HepG2 (cell line): ENCODE data around the gene ATPAF2. TPM values are rescaled to one million over a fixed set of nuclear protein-coding genes. Genes with fewer than 3 reads are reported as not detected.

Source experiments
- FOXJ3 ChIP-seq: sonication (generic); formaldehyde crosslinking; IDR thresholded peaks from 2 replicates; pipeline ENCODE4 v1.4.0; 2020; ENCODE audit warnings: missing genetic modification reagents, mild to moderate bottlenecking, borderline replicate concordance
- NR2F1 ChIP-seq, 2 experiments: fragments of 450-650 bp in 1 of 2; formaldehyde crosslinking in 1 of 2; IDR thresholded peaks; 2 replicates each; pipeline versions ENCODE4 v1.5.0 to v1.6.1; 2016 to 2020; ENCODE audit warnings: mild to moderate bottlenecking in 1 of 2, missing compliant biosample characterization in 1 of 2, missing genetic modification reagents in 1 of 2, moderate library complexity in 1 of 2
- SOX13 ChIP-seq, 3 experiments: fragments of 450-650 bp in 1 of 3; sonication (generic) in 1 of 3; formaldehyde crosslinking in 1 of 3; IDR thresholded peaks in 2 of 3; conservative IDR thresholded peaks in 1 of 3; 2 replicates each; pipeline versions ENCODE4 v1.5.0 to v1.6.1; 2016 to 2020; ENCODE audit warnings: antibody characterized with exemption in 1 of 3, mild to moderate bottlenecking in 1 of 3, missing compliant biosample characterization in 1 of 3, missing genetic modification reagents in 1 of 3, moderate library complexity in 1 of 3
- TMF1 ChIP-seq: sonication (generic); formaldehyde crosslinking; IDR thresholded peaks from 2 replicates; pipeline ENCODE4 v1.8.1; 2022; ENCODE audit warnings: low read depth, missing genetic modification reagents
- ZEB1 ChIP-seq: IDR thresholded peaks from 2 replicates; pipeline ENCODE4 v1.6.1; 2012; ENCODE audit warnings: mild to moderate bottlenecking, low read depth, inconsistent platforms; ENCODE audit not compliant: insufficient replicate concordance
- ZMYM3 ChIP-seq: sonication (generic); formaldehyde crosslinking; IDR thresholded peaks from 2 replicates; pipeline ENCODE4 v1.5.1; 2020; ENCODE audit warnings: mild to moderate bottlenecking, missing genetic modification reagents
- ZNF224 ChIP-seq: sonication (generic); formaldehyde crosslinking; IDR thresholded peaks from 2 replicates; pipeline ENCODE4 v1.5.0; 2020; ENCODE audit warnings: mild to moderate bottlenecking, missing genetic modification reagents
- ZNF569 ChIP-seq: sonication (generic); formaldehyde crosslinking; IDR thresholded peaks from 2 replicates; pipeline ENCODE4 v1.5.0; 2020; ENCODE audit warnings: mild to moderate bottlenecking, missing genetic modification reagents, moderate library complexity, borderline replicate concordance
- ZNF709 ChIP-seq: sonication (generic); formaldehyde crosslinking; IDR thresholded peaks from 2 replicates; pipeline ENCODE4 v1.5.0; 2020; ENCODE audit warnings: mild to moderate bottlenecking, missing genetic modification reagents
- polyA plus RNA-seq, 8 experiments: library from polyadenylated mRNA; depleted of rRNA in 3 of 8; stranded (reverse) in 7 of 8; unstranded in 1 of 8; fragments of >200 nt; fragmentation: Illumina TruSeq in 4 of 8; extraction: Trizol in 4 of 8; gene quantifications; 2 replicates each; pipeline versions ENCODE4 v1.2.1 to v1.2.3, GENCODE V29; 2011 to 2016; ENCODE audit warnings: low read depth in 4 of 8, missing spikeins in 1 of 8, mixed read lengths in 1 of 8; ENCODE audit not compliant: insufficient read depth in 1 of 8
- total RNA-seq, 5 experiments: library from RNA; depleted of rRNA; stranded (reverse); fragments of >200 nt; fragmentation: Illumina TruSeq; extraction: Trizol; gene quantifications; 2 replicates each; pipeline ENCODE4 v1.2.3, GENCODE V29; 2016; ENCODE audit warnings: low read depth in 1 of 5
- TF ChIP-seq, protein P1 (sequence below): sonication (generic); formaldehyde crosslinking; IDR thresholded peaks from 2 replicates; pipeline ENCODE4 v1.4.0; 2020; ENCODE audit warnings: missing genetic modification reagents
- TF ChIP-seq, protein P2 (sequence below): sonication (generic); formaldehyde crosslinking; IDR thresholded peaks from 2 replicates; pipeline ENCODE4 v1.5.1; 2020; ENCODE audit warnings: mild to moderate bottlenecking, missing genetic modification reagents, moderate library complexity
- TF ChIP-seq, protein P3 (sequence below): sonication (generic); formaldehyde crosslinking; IDR thresholded peaks from 2 replicates; pipeline ENCODE4 v1.5.0; 2020; ENCODE audit warnings: mild to moderate bottlenecking, missing genetic modification reagents

The ATPAF2 gene
- total and polyA plus RNA-seq, 2 of the 13 experiments (the other 11 are each of a cell fraction or from before 2014, with no cell fraction given): 15.0 to 16.5 TPM

DNA sequence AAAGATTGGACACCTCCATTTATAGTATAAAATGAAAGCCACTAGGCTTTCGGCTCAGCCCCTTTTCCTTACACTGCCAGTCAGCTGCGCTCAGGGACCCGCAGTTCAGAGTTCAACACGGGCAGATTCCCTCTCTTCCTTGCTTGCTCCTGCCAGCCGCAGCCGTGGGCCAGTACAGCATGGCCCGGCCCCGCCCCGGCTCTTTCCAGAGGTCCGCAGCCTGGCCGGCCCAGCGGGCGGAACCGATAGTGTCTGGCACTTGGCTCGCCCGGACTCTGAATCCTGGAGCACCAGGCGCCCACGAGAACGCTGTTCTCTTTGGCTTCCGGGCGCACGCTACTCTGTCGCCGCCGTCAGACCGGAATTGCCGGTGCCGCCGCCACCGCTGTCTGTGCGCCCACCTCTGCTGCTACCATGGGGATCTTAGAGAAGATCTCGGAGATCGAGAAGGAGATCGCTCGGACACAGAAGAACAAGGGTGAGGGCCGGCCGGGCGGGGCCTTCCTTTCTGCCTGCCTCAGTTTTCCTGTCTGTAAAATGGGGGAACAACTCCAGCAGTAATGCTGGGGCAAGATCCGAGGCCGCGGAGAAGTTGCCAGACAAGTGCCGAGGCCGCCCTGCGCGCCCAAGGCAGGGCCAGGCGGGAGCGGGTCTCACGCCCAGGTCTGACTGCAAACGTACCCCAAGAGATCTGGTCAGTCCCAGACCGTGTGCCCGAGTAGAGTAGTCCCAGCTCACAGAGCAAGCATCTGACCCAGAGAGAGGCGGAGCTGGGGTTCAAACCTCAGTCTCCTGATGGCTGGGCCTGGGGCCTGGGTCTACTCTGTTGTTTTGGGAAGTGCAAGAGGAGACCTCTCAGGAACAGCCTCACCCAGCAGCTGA, 48.9 kb upstream of the ATPAF2 start, which contains the start of gene DRG2 (continued):
- 0 out of 2 replicates have a peak, but pooled peaks have one; percentile 60 for TF ChIP-seq ZNF224 (CRISPR knock-in tag)
- peak; percentile 88 for TF ChIP-seq ZNF709 (CRISPR knock-in tag)
- TF ChIP-seq ZNF569 (CRISPR knock-in tag): no peak
- peak; percentile 99 for TF ChIP-seq ZMYM3 (CRISPR knock-in tag)
- peak; percentile 78 for TF ChIP-seq TMF1
- TF ChIP-seq NR2F1 (CRISPR knock-in tag; IDR thresholded peaks at IDR 0.05): peak in 1 of 2 experiments; percentile 41; a peak in 1 of 4 replicates
- TF ChIP-seq SOX13 (IDR thresholded peaks at IDR 0.05): 0 out of 2 replicates have a peak, but pooled peaks have one; percentile 11
- TF ChIP-seq SOX13 (CRISPR knock-in tag; conservative IDR thresholded peaks at IDR 0.05 in 1 of 2, IDR thresholded peaks at IDR 0.05 in 1 of 2): peak in 1 of 2 experiments; percentile 73; a peak in 2 of 4 replicates
- peak; percentile 22 for TF ChIP-seq ZEB1
- TF ChIP-seq, protein P1, sequence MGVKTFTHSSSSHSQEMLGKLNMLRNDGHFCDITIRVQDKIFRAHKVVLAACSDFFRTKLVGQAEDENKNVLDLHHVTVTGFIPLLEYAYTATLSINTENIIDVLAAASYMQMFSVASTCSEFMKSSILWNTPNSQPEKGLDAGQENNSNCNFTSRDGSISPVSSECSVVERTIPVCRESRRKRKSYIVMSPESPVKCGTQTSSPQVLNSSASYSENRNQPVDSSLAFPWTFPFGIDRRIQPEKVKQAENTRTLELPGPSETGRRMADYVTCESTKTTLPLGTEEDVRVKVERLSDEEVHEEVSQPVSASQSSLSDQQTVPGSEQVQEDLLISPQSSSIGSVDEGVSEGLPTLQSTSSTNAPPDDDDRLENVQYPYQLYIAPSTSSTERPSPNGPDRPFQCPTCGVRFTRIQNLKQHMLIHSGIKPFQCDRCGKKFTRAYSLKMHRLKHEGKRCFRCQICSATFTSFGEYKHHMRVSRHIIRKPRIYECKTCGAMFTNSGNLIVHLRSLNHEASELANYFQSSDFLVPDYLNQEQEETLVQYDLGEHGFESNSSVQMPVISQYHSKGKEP (CRISPR knock-in tag): peak; percentile 74; the same call in 1 of the 2 replicates
- TF ChIP-seq FOXJ3 (CRISPR knock-in tag): peak; percentile 88
- TF ChIP-seq, protein P2, sequence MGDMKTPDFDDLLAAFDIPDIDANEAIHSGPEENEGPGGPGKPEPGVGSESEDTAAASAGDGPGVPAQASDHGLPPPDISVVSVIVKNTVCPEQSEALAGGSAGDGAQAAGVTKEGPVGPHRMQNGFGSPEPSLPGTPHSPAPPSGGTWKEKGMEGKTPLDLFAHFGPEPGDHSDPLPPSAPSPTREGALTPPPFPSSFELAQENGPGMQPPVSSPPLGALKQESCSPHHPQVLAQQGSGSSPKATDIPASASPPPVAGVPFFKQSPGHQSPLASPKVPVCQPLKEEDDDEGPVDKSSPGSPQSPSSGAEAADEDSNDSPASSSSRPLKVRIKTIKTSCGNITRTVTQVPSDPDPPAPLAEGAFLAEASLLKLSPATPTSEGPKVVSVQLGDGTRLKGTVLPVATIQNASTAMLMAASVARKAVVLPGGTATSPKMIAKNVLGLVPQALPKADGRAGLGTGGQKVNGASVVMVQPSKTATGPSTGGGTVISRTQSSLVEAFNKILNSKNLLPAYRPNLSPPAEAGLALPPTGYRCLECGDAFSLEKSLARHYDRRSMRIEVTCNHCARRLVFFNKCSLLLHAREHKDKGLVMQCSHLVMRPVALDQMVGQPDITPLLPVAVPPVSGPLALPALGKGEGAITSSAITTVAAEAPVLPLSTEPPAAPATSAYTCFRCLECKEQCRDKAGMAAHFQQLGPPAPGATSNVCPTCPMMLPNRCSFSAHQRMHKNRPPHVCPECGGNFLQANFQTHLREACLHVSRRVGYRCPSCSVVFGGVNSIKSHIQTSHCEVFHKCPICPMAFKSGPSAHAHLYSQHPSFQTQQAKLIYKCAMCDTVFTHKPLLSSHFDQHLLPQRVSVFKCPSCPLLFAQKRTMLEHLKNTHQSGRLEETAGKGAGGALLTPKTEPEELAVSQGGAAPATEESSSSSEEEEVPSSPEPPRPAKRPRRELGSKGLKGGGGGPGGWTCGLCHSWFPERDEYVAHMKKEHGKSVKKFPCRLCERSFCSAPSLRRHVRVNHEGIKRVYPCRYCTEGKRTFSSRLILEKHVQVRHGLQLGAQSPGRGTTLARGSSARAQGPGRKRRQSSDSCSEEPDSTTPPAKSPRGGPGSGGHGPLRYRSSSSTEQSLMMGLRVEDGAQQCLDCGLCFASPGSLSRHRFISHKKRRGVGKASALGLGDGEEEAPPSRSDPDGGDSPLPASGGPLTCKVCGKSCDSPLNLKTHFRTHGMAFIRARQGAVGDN (CRISPR knock-in tag): peak; percentile 99
- TF ChIP-seq, protein P3, sequence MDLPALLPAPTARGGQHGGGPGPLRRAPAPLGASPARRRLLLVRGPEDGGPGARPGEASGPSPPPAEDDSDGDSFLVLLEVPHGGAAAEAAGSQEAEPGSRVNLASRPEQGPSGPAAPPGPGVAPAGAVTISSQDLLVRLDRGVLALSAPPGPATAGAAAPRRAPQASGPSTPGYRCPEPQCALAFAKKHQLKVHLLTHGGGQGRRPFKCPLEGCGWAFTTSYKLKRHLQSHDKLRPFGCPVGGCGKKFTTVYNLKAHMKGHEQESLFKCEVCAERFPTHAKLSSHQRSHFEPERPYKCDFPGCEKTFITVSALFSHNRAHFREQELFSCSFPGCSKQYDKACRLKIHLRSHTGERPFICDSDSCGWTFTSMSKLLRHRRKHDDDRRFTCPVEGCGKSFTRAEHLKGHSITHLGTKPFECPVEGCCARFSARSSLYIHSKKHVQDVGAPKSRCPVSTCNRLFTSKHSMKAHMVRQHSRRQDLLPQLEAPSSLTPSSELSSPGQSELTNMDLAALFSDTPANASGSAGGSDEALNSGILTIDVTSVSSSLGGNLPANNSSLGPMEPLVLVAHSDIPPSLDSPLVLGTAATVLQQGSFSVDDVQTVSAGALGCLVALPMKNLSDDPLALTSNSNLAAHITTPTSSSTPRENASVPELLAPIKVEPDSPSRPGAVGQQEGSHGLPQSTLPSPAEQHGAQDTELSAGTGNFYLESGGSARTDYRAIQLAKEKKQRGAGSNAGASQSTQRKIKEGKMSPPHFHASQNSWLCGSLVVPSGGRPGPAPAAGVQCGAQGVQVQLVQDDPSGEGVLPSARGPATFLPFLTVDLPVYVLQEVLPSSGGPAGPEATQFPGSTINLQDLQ (CRISPR knock-in tag): 0 out of 2 replicates have a peak, but pooled peaks have one; percentile 80
